ENCODE results near the gene PURB. TPM values are rescaled to one million over a fixed set of nuclear protein-coding genes. Genes with fewer than 3 reads are reported as not detected.
"Not testable (repeated sequence)": the region's sequence is repeated elsewhere in the genome, so short reads cannot be mapped to it uniquely, and the experiment has no call there.

Gene PURB
- total RNA-seq, 2 experiments from 2014 or later: 30.1 to 31.5 TPM

- Mint-ChIP-seq H3K27ac (peak overlapping the region; percentile 100), H3K4me1 (peaks cover 40% of the 10 kb centered on the region), H3K9me3 (no peaks in the 10 kb centered on the region), H3K27me3 (no peaks in the 10 kb centered on the region), H3K4me3 (peak overlapping the region; percentile 97), H3K36me3 (peaks cover 19% of the 10 kb centered on the region)
- DNase-seq: no peak
These were observed 35.3 kb downstream of the PURB start for GRCh38 chr7:44849885-44850544.

- H3K4me3 Mint-ChIP-seq: peak overlapping the region; percentile 97
- peak overlapping the region; percentile 100 for H3K27ac Mint-ChIP-seq
- H3K36me3 Mint-ChIP-seq: peaks cover 20% of the 10 kb centered on the region
- peaks cover 45% of the 10 kb centered on the region for H3K4me1 Mint-ChIP-seq
- no peaks in the 10 kb centered on the region for H3K9me3 Mint-ChIP-seq
- no peaks in the 10 kb centered on the region for H3K27me3 Mint-ChIP-seq
- no peak for DNase-seq
These were observed 36.0 kb downstream of the PURB start for GRCh38 chr7:44849259-44849884.

- peak within 1 kb of the TSS; percentile 97 for H3K4me3 Mint-ChIP-seq
These were observed 37.3 kb downstream of the PURB start, which contains the start of gene H2AZ2 for GRCh38 chr7:44847920-44848634. Gene H2AZ2, minus strand, starts transcription at chr7:44848087. Its CDS starts 116 bp downstream, at chr7:44847971.

GRCh38 chr7:44847509-44847919 lies 37.8 kb downstream of the PURB start:
- H3K36me3 Mint-ChIP-seq: peaks cover 26% of the 10 kb centered on the region
- no peaks in the 10 kb centered on the region for H3K9me3 Mint-ChIP-seq
- peaks cover 47% of the 10 kb centered on the region for H3K4me1 Mint-ChIP-seq
- H3K27ac Mint-ChIP-seq: peak overlapping the region; percentile 99
- DNase-seq: peak; percentile 91
- H3K4me3 Mint-ChIP-seq: peak overlapping the region; percentile 97
- no peaks in the 10 kb centered on the region for H3K27me3 Mint-ChIP-seq

More at GRCh38 chr7:44847920-44848634, 37.3 kb downstream of the PURB start, which contains the start of gene H2AZ2:
- Mint-ChIP-seq H3K27me3 (no peaks in the 10 kb centered on the region), H3K27ac (peak within 1 kb of the TSS; percentile 100), H3K9me3 (no peaks in the 10 kb centered on the region), H3K36me3 (peaks cover 22% of the 10 kb centered on the region), H3K4me1 (peaks cover 42% of the 10 kb centered on the region)
- DNase-seq: peak; percentile 100

- Mint-ChIP-seq H3K4me1 (peaks cover 52% of the 10 kb centered on the region), H3K4me3 (peak overlapping the region; percentile 97), H3K27me3 (no peaks in the 10 kb centered on the region), H3K27ac (peak overlapping the region; percentile 99), H3K9me3 (no peaks in the 10 kb centered on the region), H3K36me3 (peaks cover 29% of the 10 kb centered on the region)
- DNase-seq: no peak
These were observed 38.4 kb downstream of the PURB start for GRCh38 chr7:44846816-44847508.

- H3K4me3 Mint-ChIP-seq: peak overlapping the region; percentile 97
- peak overlapping the region; percentile 99 for H3K27ac Mint-ChIP-seq
- not testable (repeated sequence) for H3K27me3 Mint-ChIP-seq, DNase-seq, H3K9me3 Mint-ChIP-seq
- peaks cover 34% of the 10 kb centered on the region for H3K36me3 Mint-ChIP-seq
- peaks cover 55% of the 10 kb centered on the region for H3K4me1 Mint-ChIP-seq
These were observed 38.9 kb downstream of the PURB start for GRCh38 chr7:44846390-44846789.

- H3K4me1 Mint-ChIP-seq: peaks cover 54% of the 10 kb centered on the region
- no peaks in the 10 kb centered on the region for H3K9me3 Mint-ChIP-seq
- H3K4me3 Mint-ChIP-seq: peak overlapping the region; percentile 97
- no peaks in the 10 kb centered on the region for H3K27me3 Mint-ChIP-seq
- peaks cover 38% of the 10 kb centered on the region for H3K36me3 Mint-ChIP-seq
- no peak overlapping the region for H3K27ac Mint-ChIP-seq
- DNase-seq: no peak
These were observed 39.9 kb downstream of the PURB start for GRCh38 chr7:44845451-44845850.

GRCh38 chr7:44843440-44843839 lies 41.9 kb downstream of the PURB start:
- not testable (repeated sequence) for H3K9me3 Mint-ChIP-seq, H3K27ac Mint-ChIP-seq, H3K27me3 Mint-ChIP-seq, H3K4me3 Mint-ChIP-seq, DNase-seq
- peaks cover 38% of the 10 kb centered on the region for H3K36me3 Mint-ChIP-seq
- H3K4me1 Mint-ChIP-seq: peaks cover 48% of the 10 kb centered on the region

GRCh38 chr7:44842675-44843074 lies 42.7 kb downstream of the PURB start:
- not testable (repeated sequence) for H3K27ac Mint-ChIP-seq, H3K9me3 Mint-ChIP-seq, H3K27me3 Mint-ChIP-seq, DNase-seq, H3K4me3 Mint-ChIP-seq
- peaks cover 37% of the 10 kb centered on the region for H3K36me3 Mint-ChIP-seq
- peaks cover 48% of the 10 kb centered on the region for H3K4me1 Mint-ChIP-seq

GRCh38 chr7:44838751-44839150 lies 46.6 kb downstream of the PURB start:
- peaks cover 39% of the 10 kb centered on the region for H3K36me3 Mint-ChIP-seq
- DNase-seq: no peak
- H3K4me1 Mint-ChIP-seq: peaks cover 21% of the 10 kb centered on the region
- no peak overlapping the region for H3K4me3 Mint-ChIP-seq
- H3K27ac Mint-ChIP-seq: peak overlapping the region; percentile 8
- H3K27me3 Mint-ChIP-seq: no peaks in the 10 kb centered on the region
- no peaks in the 10 kb centered on the region for H3K9me3 Mint-ChIP-seq

- Mint-ChIP-seq H3K27ac (no peak overlapping the region), H3K27me3 (no peaks in the 10 kb centered on the region), H3K4me3 (no peak overlapping the region), H3K9me3 (no peaks in the 10 kb centered on the region), H3K4me1 (peaks cover 16% of the 10 kb centered on the region), H3K36me3 (peaks cover 11% of the 10 kb centered on the region)
- DNase-seq: no peak
These were observed 57.8 kb downstream of the PURB start for GRCh38 chr7:44827567-44827966.

Other genes starting within 250 kb of the PURB start
- 100 to 1,000 TPM; 116 to 122 TPM for gene ZMIZ2, start 136.7 kb downstream of the PURB start, total RNA-seq
- gene PPIA, start 88.8 kb downstream of the PURB start, total RNA-seq: 1,000 to 10,000 TPM; 3,010 to 3,071 TPM
- gene H2AZ2, start 37.4 kb downstream of the PURB start, total RNA-seq: 100 to 1,000 TPM; 291 to 305 TPM
- gene MYO1G, start 93.5 kb upstream of the PURB start, total RNA-seq: 100 to 1,000 TPM; 302 to 306 TPM
- 10 to 100 TPM; 50.8 to 51.6 TPM for gene CCM2, start 114.7 kb upstream of the PURB start, total RNA-seq
- gene NACAD, start 203.4 kb upstream of the PURB start, total RNA-seq: under 1 TPM; 0.35 to 0.50 TPM
- gene TBRG4, start 226.2 kb upstream of the PURB start, total RNA-seq: 100 to 1,000 TPM; 205 to 207 TPM